ENCODE results near the gene ENTR1.
A peak's percentile ranks its signal among the peaks of the same experiment; 100 is the strongest.

The ENTR1 gene

GRCh38 chr9:136372561-136373299 lies 37.7 kb downstream of the ENTR1 start (continued):
- TF ChIP-seq ZBTB44 (tag by site-specific recombination; IDR thresholded peaks at IDR 0.05) (no peak), ZNF621 (tag by site-specific recombination; IDR thresholded peaks at IDR 0.05) (no peak), ZNF843 (tag by site-specific recombination; IDR thresholded peaks at IDR 0.05) (no peak), ZBTB26 (tag by site-specific recombination; optimal IDR thresholded peaks at IDR 0.05) (peak; percentile 0), ZNF398 (tag by site-specific recombination; IDR thresholded peaks at IDR 0.05) (no peak), ZNF26 (tag by site-specific recombination; IDR thresholded peaks at IDR 0.05) (no peak), ZNF335 (tag by site-specific recombination; conservative IDR thresholded peaks at IDR 0.05) (peak; percentile 41; the same call in 1 of the 2 replicates), ZBTB49 (tag by site-specific recombination; IDR thresholded peaks at IDR 0.05; ENCODE audit: low read depth) (no peak), ZIC2 (tag by site-specific recombination; IDR thresholded peaks at IDR 0.05) (peak; percentile 47), ZNF518A (tag by site-specific recombination; conservative IDR thresholded peaks at IDR 0.05; ENCODE audit: low read depth) (no peak), BCL6B (tag by site-specific recombination; IDR thresholded peaks at IDR 0.05) (no peak), KLF17 (tag by site-specific recombination; IDR thresholded peaks at IDR 0.05) (no peak; the same call in 1 of the 2 replicates), ZNF560 (tag by site-specific recombination; IDR thresholded peaks at IDR 0.05; ENCODE audit: borderline replicate concordance) (no peak), ZNF341 (tag by site-specific recombination; IDR thresholded peaks at IDR 0.05; ENCODE audit: low read depth) (peak; percentile 76), HIC1 (tag by site-specific recombination; IDR thresholded peaks at IDR 0.05) (peak; percentile 21; the same call in 1 of the 2 replicates), OSR2 (tag by site-specific recombination; IDR thresholded peaks at IDR 0.05) (no peak), KLF1 (tag by site-specific recombination; IDR thresholded peaks at IDR 0.05) (0 out of 2 replicates have a peak, but pooled peaks have one; percentile 9), ZNF121 (tag by site-specific recombination; IDR thresholded peaks at IDR 0.05) (peak; percentile 96), ZNF10 (tag by site-specific recombination; IDR thresholded peaks at IDR 0.05) (peak; percentile 84; the same call in 1 of the 2 replicates)

All from HEK293 (cell line).